ENCODE results near the gene RABGAP1L. TPM values are rescaled to one million over a fixed set of nuclear protein-coding genes. Genes with fewer than 3 reads are reported as not detected.
"Not testable (repeated sequence)": the region's sequence is repeated elsewhere in the genome, so short reads cannot be mapped to it uniquely, and the experiment has no call there.

The RABGAP1L gene
- total and polyA plus RNA-seq, 11 donors, result 18.6 to 195 (median 98.4) TPM

DNA sequence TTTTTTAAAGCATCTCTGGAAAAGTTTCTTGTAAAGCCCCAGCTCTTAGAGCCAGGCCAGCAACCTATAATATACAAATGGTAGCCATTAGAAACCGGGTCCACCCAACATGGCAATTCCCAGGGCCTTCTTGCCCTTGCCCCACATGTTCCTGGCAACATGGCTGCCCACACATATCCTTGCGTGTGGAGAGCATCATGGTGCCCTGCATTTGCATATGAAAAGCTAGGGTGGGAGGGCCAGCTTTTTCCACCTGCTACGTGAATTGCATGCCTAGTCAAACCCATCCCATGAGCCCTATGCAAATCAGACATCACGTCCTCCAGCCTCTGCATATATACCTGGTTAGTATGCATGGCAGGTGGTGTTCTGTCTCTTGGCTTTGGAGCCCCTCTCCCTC, 88.2 kb downstream of the RABGAP1L start:
- intact Hi-C loops (cut with DNase I), result loop anchor here in 1 of 10 donors (10.0 kb wide), 1 partner anchor 133 kb away; no protein-coding TSS in a partner anchor
- no peak overlapping the region for H3K27ac ChIP-seq
- 93 to 97% (median 97%) methylated on average over 4 of the region's 4 CpGs for WGBS, 4 donors
- TF ChIP-seq POLR2A (IDR thresholded peaks at IDR 0.05), result no peak
- TF ChIP-seq, protein P1, sequence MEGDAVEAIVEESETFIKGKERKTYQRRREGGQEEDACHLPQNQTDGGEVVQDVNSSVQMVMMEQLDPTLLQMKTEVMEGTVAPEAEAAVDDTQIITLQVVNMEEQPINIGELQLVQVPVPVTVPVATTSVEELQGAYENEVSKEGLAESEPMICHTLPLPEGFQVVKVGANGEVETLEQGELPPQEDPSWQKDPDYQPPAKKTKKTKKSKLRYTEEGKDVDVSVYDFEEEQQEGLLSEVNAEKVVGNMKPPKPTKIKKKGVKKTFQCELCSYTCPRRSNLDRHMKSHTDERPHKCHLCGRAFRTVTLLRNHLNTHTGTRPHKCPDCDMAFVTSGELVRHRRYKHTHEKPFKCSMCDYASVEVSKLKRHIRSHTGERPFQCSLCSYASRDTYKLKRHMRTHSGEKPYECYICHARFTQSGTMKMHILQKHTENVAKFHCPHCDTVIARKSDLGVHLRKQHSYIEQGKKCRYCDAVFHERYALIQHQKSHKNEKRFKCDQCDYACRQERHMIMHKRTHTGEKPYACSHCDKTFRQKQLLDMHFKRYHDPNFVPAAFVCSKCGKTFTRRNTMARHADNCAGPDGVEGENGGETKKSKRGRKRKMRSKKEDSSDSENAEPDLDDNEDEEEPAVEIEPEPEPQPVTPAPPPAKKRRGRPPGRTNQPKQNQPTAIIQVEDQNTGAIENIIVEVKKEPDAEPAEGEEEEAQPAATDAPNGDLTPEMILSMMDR (IDR thresholded peaks at IDR 0.05), result no peak
- peaks cover 0 to 29% (median 2%) of the 10 kb centered on the region in 12 donors for H3K4me1 ChIP-seq
- no peaks in the 10 kb centered on the region for H3K9me3 ChIP-seq
- peaks cover 0 to 65% (median 30%) of the 10 kb centered on the region in 9 donors for H3K36me3 ChIP-seq
- H3K4me3 ChIP-seq, result no peak overlapping the region
- DNase-seq (no peak), ATAC-seq (no peak)
- no peaks in the 10 kb centered on the region for H3K27me3 ChIP-seq

DNA sequence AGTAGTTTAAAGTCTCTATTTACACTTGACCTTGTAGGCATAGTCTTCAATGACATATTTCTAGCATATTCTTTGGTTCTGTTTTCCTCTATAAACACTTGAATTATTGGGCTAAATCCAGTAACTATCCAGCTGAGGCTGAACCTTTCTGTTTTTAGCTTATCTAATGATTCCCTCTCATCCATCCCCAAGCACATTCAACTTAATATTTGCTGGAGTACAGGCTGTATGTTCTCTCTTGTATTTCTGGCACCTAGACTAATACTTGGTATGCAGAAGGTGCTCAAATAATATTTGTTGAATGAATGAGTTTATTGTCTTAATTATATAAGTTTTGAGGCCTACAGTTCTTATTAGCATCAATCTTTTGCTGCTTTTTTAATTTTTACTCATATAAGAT, 88.7 kb downstream of the RABGAP1L start:
- intact Hi-C loops (cut with DNase I), result loop anchor here in 1 of 10 donors (10.0 kb wide), 1 partner anchor 133 kb away; no protein-coding TSS in a partner anchor
- no peak overlapping the region for H3K4me3 ChIP-seq
- DNase-seq (no peak), ATAC-seq (peak in 1 of 4 donors; percentile 31)
- no peak overlapping the region for H3K27ac ChIP-seq
- H3K9me3 ChIP-seq, result no peaks in the 10 kb centered on the region
- H3K4me1 ChIP-seq, result peaks cover 0 to 29% (median 2%) of the 10 kb centered on the region in 12 donors
- no peaks in the 10 kb centered on the region for H3K27me3 ChIP-seq
- H3K36me3 ChIP-seq, result peaks cover 0 to 65% (median 31%) of the 10 kb centered on the region in 9 donors
- no peak for TF ChIP-seq POLR2A (IDR thresholded peaks at IDR 0.05)
- TF ChIP-seq, protein P1 (IDR thresholded peaks at IDR 0.05), result no peak

DNA sequence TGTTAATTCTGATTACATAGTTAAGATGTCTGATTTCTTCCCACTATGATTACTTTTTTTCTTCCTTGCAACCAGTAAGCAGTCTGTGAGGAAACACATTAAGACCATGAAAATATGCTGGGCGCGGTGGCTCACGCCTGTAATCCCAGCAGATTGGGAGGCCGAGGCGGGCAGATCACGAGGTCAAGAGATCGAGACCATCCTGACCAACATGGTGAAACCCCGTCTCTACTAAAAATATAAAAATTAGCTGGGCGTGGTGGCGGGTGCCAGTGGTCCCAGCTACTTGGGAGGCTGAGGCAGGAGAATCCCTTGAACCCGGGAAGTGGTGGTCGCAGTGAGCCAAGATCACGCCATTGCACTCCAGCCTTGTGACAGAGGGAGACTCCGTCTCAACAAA, 97.1 kb downstream of the RABGAP1L start:
- H3K27ac ChIP-seq, H3K4me3 ChIP-seq, H3K27me3 ChIP-seq, DNase-seq, H3K4me1 ChIP-seq, ATAC-seq, H3K9me3 ChIP-seq: not testable (repeated sequence)
- H3K36me3 ChIP-seq, result peaks cover 0 to 57% (median 25%) of the 10 kb centered on the region in 9 donors
- 94 to 99% (median 97%) methylated on average over 14 of the region's 14 CpGs for WGBS, 4 donors
- intact Hi-C loops (cut with DNase I), result loop anchor here in 3 of 10 donors (5.0 to 10.0 kb wide), 3 partner anchors 486 to 738 kb away; partner anchors contain the start of gene CACYBP (in 1 of the 3)

DNA sequence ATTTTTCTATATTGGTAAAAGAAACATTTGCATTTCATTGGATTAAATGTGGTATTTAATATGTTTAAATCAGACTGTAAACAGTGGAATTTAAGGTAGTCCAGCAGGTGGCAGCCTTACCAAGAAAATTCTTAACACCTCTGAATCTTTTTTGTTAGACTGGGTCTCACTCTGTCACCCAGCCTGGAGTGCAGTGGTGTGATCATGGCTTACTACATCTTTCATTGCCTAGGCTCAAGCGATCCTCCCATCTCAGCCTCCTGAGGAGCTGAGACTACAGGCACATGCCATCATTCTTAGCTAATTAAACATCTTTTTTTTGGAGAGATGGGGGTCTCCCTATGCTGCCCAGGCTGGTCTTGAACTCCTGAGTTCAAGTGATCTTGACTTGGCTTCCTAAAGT, 98.8 kb downstream of the RABGAP1L start:
- TF ChIP-seq, protein P1 (IDR thresholded peaks at IDR 0.05), result peak; percentile 17 to 64 (median 54)
- TF ChIP-seq POLR2A (IDR thresholded peaks at IDR 0.05), result no peak
- H3K36me3 ChIP-seq, result peaks cover 0 to 40% (median 8%) of the 10 kb centered on the region in 9 donors
- ATAC-seq (peak in 3 of 4 donors; percentile 31 to 54 (median 39)), DNase-seq (no peak)
- no peak overlapping the region for H3K27ac ChIP-seq
- no peaks in the 10 kb centered on the region for H3K27me3 ChIP-seq
- H3K4me3 ChIP-seq, result no peak overlapping the region
- intact Hi-C loops (cut with DNase I), result loop anchor here in 3 of 10 donors (2.0 to 10.0 kb wide), 4 partner anchors 484 to 737 kb away; partner anchors contain the start of gene CACYBP (in 1 of the 3)
- peaks cover 0 to 7% (median 0%) of the 10 kb centered on the region in 12 donors for H3K4me1 ChIP-seq
- no peaks in the 10 kb centered on the region for H3K9me3 ChIP-seq
- WGBS, 4 donors, result 52 to 63% (median 61%) methylated on average over 1 of the region's 1 CpG
